H1 (cell line): ENCODE measurements around the gene SPTB.

Experiments
- NRF1 ChIP-seq: IDR thresholded peaks from 2 replicates; pipeline ENCODE4 v1.6.1; 2011; ENCODE audit warnings: mild to moderate bottlenecking, low read depth, low read length, improper control_type of control experiment
- POLR2A ChIP-seq, 2 experiments: IDR thresholded peaks; 1 replicate in 1 of 2; 2 replicates in 1 of 2; pipeline ENCODE4 v1.6.1; 2011; ENCODE audit warnings: low read depth in 2 of 2, low read length in 2 of 2, mild to moderate bottlenecking in 2 of 2; ENCODE audit errors: control extremely low read depth in 1 of 2
- POLR2AphosphoS5 ChIP-seq: IDR thresholded peaks from 2 replicates; pipeline ENCODE4 v1.6.1; 2011; ENCODE audit warnings: low read depth, low read length
- RFX5 ChIP-seq: IDR thresholded peaks from 2 replicates; pipeline ENCODE4 v1.6.1; 2011; ENCODE audit warnings: low read depth, low read length, improper control_type of control experiment, borderline replicate concordance
- ZNF274 ChIP-seq: IDR thresholded peaks from 2 replicates; pipeline ENCODE4 v1.7.0; 2012; ENCODE audit warnings: low read length, borderline replicate concordance; ENCODE audit errors: extremely low read depth
- TF ChIP-seq, protein P1 (sequence below), 3 experiments: IDR thresholded peaks; 1 replicate in 2 of 3; 2 replicates in 1 of 3; pipeline versions ENCODE4 v1.5.1 to v1.6.1; 2011; ENCODE audit warnings: low read length in 3 of 3, mild to moderate bottlenecking in 3 of 3, inconsistent platforms in 2 of 3, low read depth in 1 of 3, moderate library complexity in 1 of 3; ENCODE audit not compliant: insufficient read depth in 1 of 3; ENCODE audit errors: control extremely low read depth in 1 of 3

DNA sequence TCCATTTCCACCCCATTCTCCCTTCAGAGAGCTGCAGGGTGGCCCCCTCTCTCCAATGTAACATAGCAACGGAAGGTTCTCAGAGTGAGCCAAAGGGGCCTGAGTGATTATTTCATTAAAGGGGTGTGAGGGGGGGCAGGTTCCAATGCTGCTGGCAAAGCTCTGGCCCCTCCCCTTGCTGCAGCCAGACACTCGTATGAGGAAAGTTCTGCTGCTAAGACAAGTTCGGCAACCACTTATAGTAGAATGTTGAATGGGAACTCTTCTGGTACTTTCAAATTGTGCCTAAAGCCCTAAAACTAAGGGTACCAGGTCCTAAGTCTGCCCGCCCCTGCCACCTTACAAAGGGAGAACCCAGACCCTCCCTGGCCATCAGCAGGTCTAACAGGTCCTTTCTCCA is 125.7 kb downstream of the SPTB start:
- TF ChIP-seq POLR2A (IDR thresholded peaks at IDR 0.05; ENCODE audit: control extremely low read depth in 1 of 2, low read depth in 2 of 2, low read length in 2 of 2) (no peak), POLR2AphosphoS5 (no peak), RFX5 (no peak), ZNF274 (no peak), NRF1 (no peak)
- TF ChIP-seq, protein P1, sequence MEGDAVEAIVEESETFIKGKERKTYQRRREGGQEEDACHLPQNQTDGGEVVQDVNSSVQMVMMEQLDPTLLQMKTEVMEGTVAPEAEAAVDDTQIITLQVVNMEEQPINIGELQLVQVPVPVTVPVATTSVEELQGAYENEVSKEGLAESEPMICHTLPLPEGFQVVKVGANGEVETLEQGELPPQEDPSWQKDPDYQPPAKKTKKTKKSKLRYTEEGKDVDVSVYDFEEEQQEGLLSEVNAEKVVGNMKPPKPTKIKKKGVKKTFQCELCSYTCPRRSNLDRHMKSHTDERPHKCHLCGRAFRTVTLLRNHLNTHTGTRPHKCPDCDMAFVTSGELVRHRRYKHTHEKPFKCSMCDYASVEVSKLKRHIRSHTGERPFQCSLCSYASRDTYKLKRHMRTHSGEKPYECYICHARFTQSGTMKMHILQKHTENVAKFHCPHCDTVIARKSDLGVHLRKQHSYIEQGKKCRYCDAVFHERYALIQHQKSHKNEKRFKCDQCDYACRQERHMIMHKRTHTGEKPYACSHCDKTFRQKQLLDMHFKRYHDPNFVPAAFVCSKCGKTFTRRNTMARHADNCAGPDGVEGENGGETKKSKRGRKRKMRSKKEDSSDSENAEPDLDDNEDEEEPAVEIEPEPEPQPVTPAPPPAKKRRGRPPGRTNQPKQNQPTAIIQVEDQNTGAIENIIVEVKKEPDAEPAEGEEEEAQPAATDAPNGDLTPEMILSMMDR (IDR thresholded peaks at IDR 0.05; ENCODE audit: control extremely low read depth in 1 of 3, insufficient read depth in 1 of 3, low read depth in 1 of 3, low read length in 3 of 3), result no peak
